Astrocyte of the cerebellum (primary cell): ENCODE measurements around the gene ACIN1.

Experiments
- DNase-seq: peaks from one replicate; pipeline ENCODE4 v3.0.0-alpha.2; 2011; ENCODE audit warnings: low read depth
- H3K4me3 ChIP-seq: 2 replicates; pipeline ENCODE4 v1.5.1; 2011; ENCODE audit warnings: mild to moderate bottlenecking, low read depth, low read length, moderate library complexity
- CTCF ChIP-seq: IDR thresholded peaks from 2 replicates; pipeline ENCODE4 v1.5.1; 2012; ENCODE audit warnings: low read length, low read depth, moderate library complexity, mild to moderate bottlenecking; ENCODE audit errors: missing control alignments
- in situ Hi-C: cut with HindIII; loops from 2 replicates; pipeline ENCODE4 v1.10.0; 2017; ENCODE audit warnings: low sequenced_read_pairs

The ACIN1 gene

GRCh38 chr14:23118506-23119362 lies 23.8 kb upstream of the ACIN1 start, which contains the start of gene CEBPE:
Gene CEBPE (minus strand): TSS chr14:23119255. CDS start chr14:23119091, 164 bp downstream.
- no peak for DNase-seq
- no peak for TF ChIP-seq CTCF
- H3K4me3 ChIP-seq: no peak within 1 kb of the TSS
- in situ Hi-C loops: no loop called here

- no peak overlapping the region for H3K4me3 ChIP-seq
- in situ Hi-C loops: no loop called here
- TF ChIP-seq CTCF: no peak
- no peak for DNase-seq
Measured at GRCh38 chr14:23117371-23118020, 22.6 kb upstream of the ACIN1 start.

GRCh38 chr14:23115918-23116317 lies 21.0 kb upstream of the ACIN1 start:
- in situ Hi-C loops: no loop called here

GRCh38 chr14:23115039-23115731 lies 20.2 kb upstream of the ACIN1 start:
- peak; percentile 85 for DNase-seq
- TF ChIP-seq CTCF: no peak
- in situ Hi-C loops: no loop called here
- no peak overlapping the region for H3K4me3 ChIP-seq

More at GRCh38 chr14:23115918-23116317, 21.0 kb upstream of the ACIN1 start:
- no peak for DNase-seq
- no peak for TF ChIP-seq CTCF
- no peak overlapping the region for H3K4me3 ChIP-seq

GRCh38 chr14:23114669-23115038 lies 19.7 kb upstream of the ACIN1 start:
- H3K4me3 ChIP-seq: no peak overlapping the region
- TF ChIP-seq CTCF: no peak
- DNase-seq: no peak
- in situ Hi-C loops: no loop called here

GRCh38 chr14:23114120-23114458 lies 19.2 kb upstream of the ACIN1 start:
- in situ Hi-C loops: no loop called here
- H3K4me3 ChIP-seq: no peak overlapping the region
- DNase-seq: no peak
- TF ChIP-seq CTCF: no peak
